WTC11 (cell line): ENCODE results near the gene FABP7. TPM values are rescaled to one million over a fixed set of nuclear protein-coding genes. Genes with fewer than 3 reads are reported as not detected.

Experiments
- ATAC-seq: fragments of 200-7000 bp; cut with Tn5 transposase; 2 replicates; pipeline ENCODE4 v1.10.0; 2021; ENCODE audit warnings: mild to moderate bottlenecking, moderate library complexity
- CTCF ChIA-PET: fragments of 300-600 bp; sonication (Branson Sonifier 250); formaldehyde crosslinking; loops from one replicate; lab custom pipeline; 2021; ENCODE audit warnings: antibody characterized with exemption; lab: Charles Lee
- POLR2A ChIA-PET: fragments of 350-600 bp; sonication (Branson Sonifier 250); formaldehyde crosslinking; loops from one replicate; lab custom pipeline; 2021; ENCODE audit warnings: antibody characterized with exemption; lab: Charles Lee
- DNase-seq: peaks from one replicate; pipeline ENCODE4 v3.0.0; 2021; ENCODE audit warnings: low spot score
- H3K27ac Mint-ChIP-seq: 2 replicates; pipeline ENCODE4 v1.8.0; 2021; ENCODE audit warnings: mixed read lengths
- H3K27me3 Mint-ChIP-seq: 2 replicates; pipeline ENCODE4 v1.8.0; 2021; ENCODE audit warnings: low read depth, mild to moderate bottlenecking, moderate library complexity, mixed read lengths
- H3K36me3 Mint-ChIP-seq: 2 replicates; pipeline ENCODE4 v1.8.0; 2021; ENCODE audit warnings: mixed read lengths
- H3K4me1 Mint-ChIP-seq: 2 replicates; pipeline ENCODE4 v1.8.0; 2022; ENCODE audit warnings: mixed read lengths
- H3K4me3 Mint-ChIP-seq: 2 replicates; pipeline ENCODE4 v1.8.0; 2021; ENCODE audit warnings: mild to moderate bottlenecking, moderate library complexity, mixed read lengths
- H3K9me3 Mint-ChIP-seq: 2 replicates; pipeline ENCODE4 v1.8.0; 2021; ENCODE audit warnings: mixed read lengths
- AFF4 ChIP-seq: sonication (generic); formaldehyde crosslinking; IDR thresholded peaks from 2 replicates; pipeline ENCODE4 v1.8.1; 2023; ENCODE audit warnings: mild to moderate bottlenecking, missing genetic modification reagents, borderline replicate concordance
- ARID4B ChIP-seq: sonication (generic); formaldehyde crosslinking; IDR thresholded peaks from 2 replicates; pipeline ENCODE4 v1.8.0; 2023; ENCODE audit warnings: missing genetic modification reagents, mild to moderate bottlenecking, borderline replicate concordance
- CTCF ChIP-seq: fragments of 200-600 bp; IDR thresholded peaks from 2 replicates; pipeline ENCODE4 v1.8.0; 2022; ENCODE audit warnings: antibody characterized with exemption
- ERG ChIP-seq: fragments of 250-450 bp; sonication (Bioruptor Pico); IDR thresholded peaks from 2 replicates; pipeline ENCODE4 v1.8.0; 2021; ENCODE audit warnings: mild to moderate bottlenecking
- FOXJ3 ChIP-seq: sonication (generic); formaldehyde crosslinking; IDR thresholded peaks from 2 replicates; pipeline ENCODE4 v1.9.0; 2021; ENCODE audit warnings: missing genetic modification reagents, mild to moderate bottlenecking, borderline replicate concordance
- FOXP1 ChIP-seq: sonication (generic); formaldehyde crosslinking; IDR thresholded peaks from 2 replicates; pipeline ENCODE4 v1.8.0; 2022; ENCODE audit warnings: missing genetic modification reagents, mild to moderate bottlenecking, moderate library complexity, borderline replicate concordance
- IRF1 ChIP-seq: sonication (generic); formaldehyde crosslinking; IDR thresholded peaks from 2 replicates; pipeline ENCODE4 v1.8.0; 2023; ENCODE audit warnings: missing genetic modification reagents
- KAT7 ChIP-seq: sonication (generic); formaldehyde crosslinking; IDR thresholded peaks from 2 replicates; pipeline ENCODE4 v1.8.1; 2023; ENCODE audit warnings: missing genetic modification reagents, mild to moderate bottlenecking, borderline replicate concordance
- MYBL2 ChIP-seq: sonication (generic); formaldehyde crosslinking; IDR thresholded peaks from 2 replicates; pipeline ENCODE4 v1.8.1; 2023; ENCODE audit warnings: mild to moderate bottlenecking, moderate library complexity, missing genetic modification reagents
- NR1H2 ChIP-seq: sonication (generic); formaldehyde crosslinking; IDR thresholded peaks from 2 replicates; pipeline ENCODE4 v1.9.0; 2021; ENCODE audit warnings: mild to moderate bottlenecking, moderate library complexity, missing genetic modification reagents
- ZNF219 ChIP-seq: sonication (generic); formaldehyde crosslinking; IDR thresholded peaks from 2 replicates; pipeline ENCODE4 v1.8.0; 2023; ENCODE audit warnings: missing genetic modification reagents, mild to moderate bottlenecking, borderline replicate concordance
- ZNF532 ChIP-seq: fragments of 250-450 bp; sonication (Bioruptor Pico); IDR thresholded peaks from 2 replicates; pipeline ENCODE4 v1.9.0; 2021; ENCODE audit warnings: mild to moderate bottlenecking, borderline replicate concordance
- ZNF671 ChIP-seq: fragments of 250-450 bp; sonication (Bioruptor Pico); IDR thresholded peaks from 2 replicates; pipeline ENCODE4 v1.8.0; 2021; ENCODE audit warnings: mild to moderate bottlenecking
- total RNA-seq: library from RNA; stranded (reverse); gene quantifications from 3 replicates; pipeline ENCODE4 v1.2.3, GENCODE V29; 2021

FABP7 gene
- total RNA-seq, 1 experiment from 2014 or later: 7.2 TPM

GRCh38 chr6:122730334-122730733, 49.2 kb upstream of the FABP7 start:
- H3K4me1 Mint-ChIP-seq: peaks cover 32% of the 10 kb centered on the region
- H3K27me3 Mint-ChIP-seq: no peaks in the 10 kb centered on the region
- DNase-seq (no peak), ATAC-seq (no peak)
- CTCF ChIA-PET: interaction anchor here (1.1 to 9.2 kb wide), 3 partner anchors 109 to 217 kb away, joined by 4 to 74 read pairs (median 4); no protein-coding TSS in a partner anchor
- H3K27ac Mint-ChIP-seq: no peak overlapping the region
- POLR2A ChIA-PET: interaction anchor here (0.7 kb wide), 1 partner anchor 84 kb away, joined by 6 read pairs; no protein-coding TSS in a partner anchor
- no peaks in the 10 kb centered on the region for H3K9me3 Mint-ChIP-seq
- H3K4me3 Mint-ChIP-seq: no peak overlapping the region
- H3K36me3 Mint-ChIP-seq: no peaks in the 10 kb centered on the region
- TF ChIP-seq ARID4B (CRISPR knock-in tag) (no peak), MYBL2 (no peak), FOXP1 (no peak), AFF4 (CRISPR knock-in tag) (no peak), ZNF219 (CRISPR knock-in tag) (no peak)

- peaks cover 37% of the 10 kb centered on the region for H3K4me1 Mint-ChIP-seq
- ChIA-PET POLR2A (no interaction called here), CTCF (interaction anchor here (1.1 to 9.2 kb wide), 3 partner anchors 108 to 217 kb away, joined by 4 to 74 read pairs (median 4); no protein-coding TSS in a partner anchor)
- H3K27me3 Mint-ChIP-seq: no peaks in the 10 kb centered on the region
- DNase-seq: no peak
- no peak overlapping the region for H3K27ac Mint-ChIP-seq
- TF ChIP-seq CTCF (peak; percentile 62), IRF1 (CRISPR knock-in tag) (no peak)
- H3K9me3 Mint-ChIP-seq: no peaks in the 10 kb centered on the region
- no peaks in the 10 kb centered on the region for H3K36me3 Mint-ChIP-seq
- ATAC-seq: no peak; the same call in 1 of the 2 replicates
- H3K4me3 Mint-ChIP-seq: no peak overlapping the region
These were observed 48.6 kb upstream of the FABP7 start for GRCh38 chr6:122730775-122731386.

GRCh38 chr6:122733259-122733658, 46.3 kb upstream of the FABP7 start:
- CTCF ChIA-PET: interaction anchor here (1.0 to 9.2 kb wide), 4 partner anchors 11 to 214 kb away, joined by 3 to 74 read pairs (median 3); no protein-coding TSS in a partner anchor
- DNase-seq (no peak), ATAC-seq (no peak)
- Mint-ChIP-seq H3K36me3 (no peaks in the 10 kb centered on the region), H3K27ac (no peak overlapping the region), H3K4me1 (peaks cover 29% of the 10 kb centered on the region), H3K9me3 (no peaks in the 10 kb centered on the region), H3K4me3 (no peak overlapping the region), H3K27me3 (no peaks in the 10 kb centered on the region)
- POLR2A ChIA-PET: no interaction called here
- TF ChIP-seq ZNF219 (CRISPR knock-in tag) (no peak), ZNF532 (no peak), NR1H2 (CRISPR knock-in tag) (no peak), ERG (CRISPR knock-in tag) (no peak), ZNF671 (no peak), KAT7 (CRISPR knock-in tag) (no peak), FOXJ3 (CRISPR knock-in tag) (no peak)
